MM.1S (cell line): Measurements from ENCODE around the gene KCNJ6.

Experiments used
- DNase-seq: peaks from one replicate; pipeline ENCODE4 v3.0.0-alpha.2; 2015
- H2AFZ ChIP-seq: fragments of 300-600 bp; sonication (generic); 2 replicates; pipeline ENCODE4 v1.6.0; 2016; ENCODE audit warnings: antibody characterized with exemption, low read length
- H3F3A ChIP-seq: fragments of 300-600 bp; sonication (generic); 2 replicates; pipeline ENCODE4 v1.6.1; 2016; ENCODE audit warnings: mild to moderate bottlenecking, antibody characterized with exemption, low read length, moderate library complexity, mixed read lengths; ENCODE audit not compliant: insufficient read depth
- H3K27ac ChIP-seq: fragments of 300-600 bp; sonication (generic); 2 replicates; pipeline ENCODE4 v1.5.1; 2016; ENCODE audit warnings: mild to moderate bottlenecking, low read length
- H3K27me3 ChIP-seq: fragments of 300-600 bp; sonication (generic); replicated peaks from 2 replicates; pipeline ENCODE4 v1.6.0; 2016; ENCODE audit warnings: low read length; ENCODE audit not compliant: insufficient read depth
- H3K36me3 ChIP-seq: fragments of 300-600 bp; sonication (generic); replicated peaks from 2 replicates; pipeline ENCODE4 v1.6.1; 2016; ENCODE audit warnings: mild to moderate bottlenecking, low read length, mixed read lengths; ENCODE audit not compliant: insufficient read depth
- H3K4me1 ChIP-seq: fragments of 300-600 bp; sonication (generic); 2 replicates; pipeline ENCODE4 v1.6.1; 2016; ENCODE audit warnings: low read length, mixed read lengths
- H3K4me2 ChIP-seq: fragments of 300-600 bp; sonication (generic); 2 replicates; pipeline ENCODE4 v1.6.0; 2016; ENCODE audit warnings: low read depth, low read length
- H3K4me3 ChIP-seq: fragments of 300-600 bp; sonication (generic); 2 replicates; pipeline ENCODE4 v1.5.1; 2016; ENCODE audit warnings: low read length, mixed read lengths
- H3K79me2 ChIP-seq: fragments of 300-600 bp; sonication (generic); 2 replicates; pipeline ENCODE4 v1.6.1; 2016; ENCODE audit warnings: mixed run types, low read length, mixed read lengths
- H3K9ac ChIP-seq: fragments of 300-600 bp; sonication (generic); 2 replicates; pipeline ENCODE4 v1.6.1; 2016; ENCODE audit warnings: low read length, mixed read lengths
- H3K9me2 ChIP-seq: fragments of 300-600 bp; sonication (generic); replicated peaks from 2 replicates; pipeline ENCODE4 v1.6.1; 2016; ENCODE audit warnings: mild to moderate bottlenecking, low read length, mixed read lengths; ENCODE audit not compliant: insufficient read depth
- H3K9me3 ChIP-seq: fragments of 300-600 bp; sonication (generic); replicated peaks from 2 replicates; pipeline ENCODE4 v1.6.1; 2016; ENCODE audit warnings: mild to moderate bottlenecking, low read length, mixed read lengths; ENCODE audit not compliant: insufficient read depth
- H4K20me1 ChIP-seq: fragments of 300-600 bp; sonication (generic); 2 replicates; pipeline ENCODE4 v1.6.1; 2016; ENCODE audit warnings: mild to moderate bottlenecking, low read length, moderate library complexity, mixed read lengths; ENCODE audit not compliant: insufficient read depth
- CTCF ChIP-seq: fragments of 300-600 bp; sonication (generic); IDR thresholded peaks from 2 replicates; pipeline ENCODE4 v1.5.1; 2016; ENCODE audit warnings: antibody characterized with exemption, low read length, mixed read lengths
- EZH2 ChIP-seq: fragments of 300-600 bp; sonication (generic); optimal IDR thresholded peaks from 2 replicates; pipeline ENCODE3; 2017; ENCODE audit warnings: low read depth, mild to moderate bottlenecking, antibody characterized with exemption, low read length, mixed read lengths
- EZH2phosphoT487 ChIP-seq: fragments of 300-600 bp; sonication (generic); IDR thresholded peaks from 2 replicates; pipeline ENCODE4 v1.6.1; 2018; ENCODE audit warnings: antibody characterized with exemption, low read length

Gene KCNJ6

GRCh38 chr21:37595944-37596343 lies 320.3 kb downstream of the KCNJ6 start:
- Histone ChIP-seq H3K27me3 (no peaks in the 10 kb centered on the region), H3K4me1 (no peaks in the 10 kb centered on the region), H2AFZ (no peak overlapping the region), H3K9me2 (no peaks in the 10 kb centered on the region), H3F3A (no peaks in the 10 kb centered on the region), H3K36me3 (no peaks in the 10 kb centered on the region), H3K9me3 (no peaks in the 10 kb centered on the region), H4K20me1 (no peaks in the 10 kb centered on the region), H3K79me2 (no peaks in the 10 kb centered on the region), H3K27ac (no peak overlapping the region), H3K4me2 (no peak overlapping the region), H3K4me3 (no peak overlapping the region), H3K9ac (no peak overlapping the region)
- TF ChIP-seq CTCF = no peak
- no peak for TF ChIP-seq EZH2phosphoT487
- TF ChIP-seq EZH2 = no peak
- DNase-seq = no peak

GRCh38 chr21:37594472-37594951 lies 321.7 kb downstream of the KCNJ6 start:
- no peak overlapping the region for H2AFZ ChIP-seq
- no peaks in the 10 kb centered on the region for H3K9me3 ChIP-seq
- H3K79me2 ChIP-seq = no peaks in the 10 kb centered on the region
- H3F3A ChIP-seq = no peaks in the 10 kb centered on the region
- no peaks in the 10 kb centered on the region for H3K27me3 ChIP-seq
- H3K36me3 ChIP-seq = no peaks in the 10 kb centered on the region
- H3K9me2 ChIP-seq = no peaks in the 10 kb centered on the region
- H4K20me1 ChIP-seq = no peaks in the 10 kb centered on the region
- H3K4me2 ChIP-seq = no peak overlapping the region
- no peak overlapping the region for H3K27ac ChIP-seq
- no peak for DNase-seq
- H3K4me1 ChIP-seq = no peaks in the 10 kb centered on the region
- no peak overlapping the region for H3K9ac ChIP-seq
- TF ChIP-seq CTCF = no peak
- TF ChIP-seq EZH2phosphoT487 = no peak
- TF ChIP-seq EZH2 = no peak
- no peak overlapping the region for H3K4me3 ChIP-seq

GRCh38 chr21:37593740-37594471 lies 322.4 kb downstream of the KCNJ6 start:
- Histone ChIP-seq H3K9me2 (no peaks in the 10 kb centered on the region), H3F3A (no peaks in the 10 kb centered on the region), H3K4me1 (no peaks in the 10 kb centered on the region), H3K27me3 (no peaks in the 10 kb centered on the region), H3K4me2 (no peak overlapping the region), H3K4me3 (no peak overlapping the region), H4K20me1 (no peaks in the 10 kb centered on the region), H3K9me3 (no peaks in the 10 kb centered on the region), H3K79me2 (no peaks in the 10 kb centered on the region), H3K9ac (no peak overlapping the region), H3K27ac (no peak overlapping the region), H2AFZ (no peak overlapping the region), H3K36me3 (no peaks in the 10 kb centered on the region)
- TF ChIP-seq CTCF (no peak), EZH2 (no peak), EZH2phosphoT487 (no peak)
- DNase-seq = no peak
